Lower leg skin (tissue), 4 donors: ENCODE measurements around the gene ZNF273. TPM values are rescaled to one million over a fixed set of nuclear protein-coding genes. Genes with fewer than 3 reads are reported as not detected.
"Not testable (repeated sequence)": the region's sequence is repeated elsewhere in the genome, so short reads cannot be mapped to it uniquely, and the experiment has no call there.

Experiments used
- DNase-seq, 2 donors: peaks; one replicate each; pipeline ENCODE4 v3.0.0-alpha.2; 2019; ENCODE audit warnings: low spot score in 2 of 2
- H3K4me3 ChIP-seq: fragments of 200-600 bp; sonication (generic); 2 replicates; pipeline ENCODE4 v1.5.1; 2017; ENCODE audit warnings: mild to moderate bottlenecking, low read depth; ENCODE audit not compliant: poor library complexity, severe bottlenecking
- CTCF ChIP-seq, 3 donors: fragments of 450-650 bp; IDR thresholded peaks; one replicate each; pipeline ENCODE4 v1.5.1; 2016; ENCODE audit warnings: antibody characterized with exemption in 3 of 3, mild to moderate bottlenecking in 3 of 3, moderate library complexity in 2 of 3
- POLR2A ChIP-seq, 2 donors: fragments of 450-650 bp; IDR thresholded peaks; one replicate each; pipeline ENCODE4 v1.6.1; 2016 to 2017; ENCODE audit warnings: antibody characterized with exemption in 2 of 2, mild to moderate bottlenecking in 1 of 2, moderate library complexity in 1 of 2
- WGBS, 2 donors: methylation state at CpG; one replicate each; pipeline ENCODE4 v1.1.5; 2018; 5-methylcytosine and 5-hydroxymethylcytosine counted together
- intact Hi-C: fragments of 100-400 bp; cut with DNase I; formaldehyde crosslinking; loops from one replicate; pipeline ENCODE4 v1.15.0; 2023; ENCODE audit warnings: low total_unique reads
- total RNA-seq, 4 donors: library from RNA; depleted of rRNA; stranded (reverse); fragments of >200 nt; gene quantifications; one replicate each; pipeline ENCODE4 v1.1.0, GENCODE V29; 2016

The ZNF273 gene
- total RNA-seq, 4 donors from 2014 or later, result 61.3 to 224 (median 66.3) TPM

GRCh38 chr7:64947252-64948000, 44.4 kb downstream of the ZNF273 start:
- intact Hi-C loops, result no loop called here
- WGBS, 2 donors, result 1% methylated on average over 12 to 18 of the region's 59 CpGs
- TF ChIP-seq CTCF (IDR thresholded peaks at IDR 0.05), result no peak
- TF ChIP-seq POLR2A (IDR thresholded peaks at IDR 0.05), result no peak
- DNase-seq, result peak in 1 of 2 donors; percentile 84
- H3K4me3 ChIP-seq, result peak overlapping the region; percentile 14

- intact Hi-C loops, DNase-seq, H3K4me3 ChIP-seq: not testable (repeated sequence)
- whole genome bisulfite sequencing, 2 donors, result 63 to 69% methylated on average over 1 of the region's 1 CpG
Measured at GRCh38 chr7:64948774-64949173, 45.7 kb downstream of the ZNF273 start.

GRCh38 chr7:64950673-64951072, 47.6 kb downstream of the ZNF273 start:
- WGBS, 2 donors, result 10 to 38% methylated on average over 9 of the region's 9 CpGs
- DNase-seq, H3K4me3 ChIP-seq, intact Hi-C loops: not testable (repeated sequence)

GRCh38 chr7:64951250-64951848, 48.3 kb downstream of the ZNF273 start:
- DNase-seq, result no peak
- WGBS, 2 donors, result 14 to 33% methylated on average over 1 of the region's 1 CpG
- TF ChIP-seq CTCF (IDR thresholded peaks at IDR 0.05) (no peak), POLR2A (IDR thresholded peaks at IDR 0.05) (no peak)
- H3K4me3 ChIP-seq, result no peak overlapping the region
- intact Hi-C loops, result no loop called here

- WGBS, 2 donors, result 85 to 87% methylated on average over 3 of the region's 3 CpGs
- no peak for DNase-seq
- intact Hi-C loops, result no loop called here
- no peak overlapping the region for H3K4me3 ChIP-seq
- TF ChIP-seq POLR2A (IDR thresholded peaks at IDR 0.05) (no peak), CTCF (IDR thresholded peaks at IDR 0.05) (no peak)
Measured at GRCh38 chr7:64959072-64959747, 56.1 kb downstream of the ZNF273 start.

- no peak for DNase-seq
- no peak overlapping the region for H3K4me3 ChIP-seq
- no peak for TF ChIP-seq POLR2A (IDR thresholded peaks at IDR 0.05)
- no peak for TF ChIP-seq CTCF (IDR thresholded peaks at IDR 0.05)
- intact Hi-C loops, result no loop called here
Measured at GRCh38 chr7:64965594-64965993, 62.5 kb downstream of the ZNF273 start.
